PFSK-1 (cell line): ENCODE measurements around the gene ARID4B.

Experiments used
- FOXP2 ChIP-seq: optimal IDR thresholded peaks from 2 replicates; pipeline ENCODE3; 2011; ENCODE audit warnings: borderline replicate concordance, control low read depth, inconsistent platforms; ENCODE audit not compliant: insufficient read depth; ENCODE audit errors: extremely low read length, extremely low read depth
- POLR2AphosphoS5 ChIP-seq: IDR thresholded peaks from 2 replicates; pipeline ENCODE4 v1.6.1; 2012; ENCODE audit warnings: low read depth, mild to moderate bottlenecking, control low read depth, low read length, moderate library complexity
- SIN3A ChIP-seq: IDR thresholded peaks from 2 replicates; pipeline ENCODE4 v1.6.1; 2012; ENCODE audit warnings: mild to moderate bottlenecking, low read length, moderate library complexity, borderline replicate concordance; ENCODE audit not compliant: insufficient read depth
- TAF1 ChIP-seq: IDR thresholded peaks from 2 replicates; pipeline ENCODE4 v1.6.1; 2012; ENCODE audit warnings: low read length, control low read depth, borderline replicate concordance; ENCODE audit not compliant: insufficient read depth
- TF ChIP-seq, protein P1 (sequence below), 2 experiments: IDR thresholded peaks; 2 replicates each; pipeline versions ENCODE4 v1.6.1 to v1.8.0; 2011 to 2012; ENCODE audit warnings: low read depth in 2 of 2, low read length in 2 of 2, control low read depth in 1 of 2, inconsistent platforms in 1 of 2, mild to moderate bottlenecking in 1 of 2, moderate library complexity in 1 of 2; ENCODE audit not compliant: insufficient read depth in 1 of 2

The ARID4B gene

DNA sequence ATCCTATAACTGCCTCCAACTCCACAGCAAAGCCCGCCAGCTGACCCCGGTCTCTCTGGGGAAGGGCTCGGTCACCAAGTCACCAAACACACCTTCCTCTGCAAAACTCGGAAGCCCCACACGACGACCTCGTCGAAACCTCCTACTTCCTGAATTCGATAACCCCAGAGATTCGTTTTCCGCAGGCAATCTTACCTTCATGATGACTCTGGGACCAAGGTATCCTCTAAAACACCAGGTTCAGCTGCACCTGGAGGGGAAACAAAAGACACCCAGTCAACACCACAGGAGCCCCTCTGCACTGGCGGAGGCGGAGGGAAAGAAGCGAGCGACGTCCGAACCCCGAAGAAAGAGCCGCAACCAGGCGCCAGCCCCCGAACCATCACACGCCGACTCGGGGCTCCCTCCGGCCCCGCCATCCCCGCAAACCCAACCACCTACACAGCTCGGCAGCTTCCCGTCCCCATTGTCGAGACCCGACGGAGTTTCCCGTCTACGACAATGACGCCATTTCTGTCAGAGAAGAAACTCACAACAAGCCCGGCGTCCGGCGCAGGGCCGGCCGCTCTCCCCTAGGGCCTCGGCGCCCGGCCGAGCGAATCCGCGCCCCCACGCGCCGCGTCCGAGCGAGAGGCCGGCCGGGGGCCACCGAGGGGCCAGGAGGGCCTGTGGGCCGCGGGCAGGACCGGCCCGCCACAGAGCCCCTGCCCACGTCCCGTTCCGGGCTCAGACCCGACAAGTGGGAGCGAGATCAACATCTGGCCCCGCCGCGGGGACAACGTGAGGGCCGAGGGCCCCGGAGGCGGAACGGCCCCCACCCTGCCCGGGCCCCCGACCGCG is 1.0 kb downstream of the ARID4B start:
- no peak for TF ChIP-seq FOXP2
- no peak for TF ChIP-seq POLR2AphosphoS5
- no peak for TF ChIP-seq TAF1
- TF ChIP-seq SIN3A: peak; percentile 71; the same call in 1 of the 2 replicates
- TF ChIP-seq, protein P1, sequence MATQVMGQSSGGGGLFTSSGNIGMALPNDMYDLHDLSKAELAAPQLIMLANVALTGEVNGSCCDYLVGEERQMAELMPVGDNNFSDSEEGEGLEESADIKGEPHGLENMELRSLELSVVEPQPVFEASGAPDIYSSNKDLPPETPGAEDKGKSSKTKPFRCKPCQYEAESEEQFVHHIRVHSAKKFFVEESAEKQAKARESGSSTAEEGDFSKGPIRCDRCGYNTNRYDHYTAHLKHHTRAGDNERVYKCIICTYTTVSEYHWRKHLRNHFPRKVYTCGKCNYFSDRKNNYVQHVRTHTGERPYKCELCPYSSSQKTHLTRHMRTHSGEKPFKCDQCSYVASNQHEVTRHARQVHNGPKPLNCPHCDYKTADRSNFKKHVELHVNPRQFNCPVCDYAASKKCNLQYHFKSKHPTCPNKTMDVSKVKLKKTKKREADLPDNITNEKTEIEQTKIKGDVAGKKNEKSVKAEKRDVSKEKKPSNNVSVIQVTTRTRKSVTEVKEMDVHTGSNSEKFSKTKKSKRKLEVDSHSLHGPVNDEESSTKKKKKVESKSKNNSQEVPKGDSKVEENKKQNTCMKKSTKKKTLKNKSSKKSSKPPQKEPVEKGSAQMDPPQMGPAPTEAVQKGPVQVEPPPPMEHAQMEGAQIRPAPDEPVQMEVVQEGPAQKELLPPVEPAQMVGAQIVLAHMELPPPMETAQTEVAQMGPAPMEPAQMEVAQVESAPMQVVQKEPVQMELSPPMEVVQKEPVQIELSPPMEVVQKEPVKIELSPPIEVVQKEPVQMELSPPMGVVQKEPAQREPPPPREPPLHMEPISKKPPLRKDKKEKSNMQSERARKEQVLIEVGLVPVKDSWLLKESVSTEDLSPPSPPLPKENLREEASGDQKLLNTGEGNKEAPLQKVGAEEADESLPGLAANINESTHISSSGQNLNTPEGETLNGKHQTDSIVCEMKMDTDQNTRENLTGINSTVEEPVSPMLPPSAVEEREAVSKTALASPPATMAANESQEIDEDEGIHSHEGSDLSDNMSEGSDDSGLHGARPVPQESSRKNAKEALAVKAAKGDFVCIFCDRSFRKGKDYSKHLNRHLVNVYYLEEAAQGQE (IDR thresholded peaks at IDR 0.05; ENCODE audit: insufficient read depth in 1 of 2, low read depth in 2 of 2, low read length in 2 of 2): no peak

DNA sequence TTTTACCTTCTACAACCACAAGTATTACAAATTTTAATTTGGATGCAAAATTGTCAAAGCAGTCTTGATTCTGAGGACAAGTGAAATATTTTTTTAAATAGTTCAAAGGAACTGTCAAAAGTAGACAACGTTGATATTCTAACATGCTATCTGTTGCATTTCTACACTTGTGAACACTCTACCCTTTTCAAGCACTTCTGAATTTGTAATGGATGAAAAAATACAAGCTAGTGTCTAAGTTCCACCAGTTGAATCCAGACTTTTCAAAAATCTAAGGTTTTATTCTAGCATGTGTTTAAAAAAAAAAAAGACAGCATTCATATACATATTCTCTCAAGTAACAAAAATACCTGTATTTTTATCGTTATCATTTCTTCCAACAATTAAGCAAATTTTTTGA is 2.1 kb downstream of the ARID4B start:
- no peak for TF ChIP-seq TAF1

DNA sequence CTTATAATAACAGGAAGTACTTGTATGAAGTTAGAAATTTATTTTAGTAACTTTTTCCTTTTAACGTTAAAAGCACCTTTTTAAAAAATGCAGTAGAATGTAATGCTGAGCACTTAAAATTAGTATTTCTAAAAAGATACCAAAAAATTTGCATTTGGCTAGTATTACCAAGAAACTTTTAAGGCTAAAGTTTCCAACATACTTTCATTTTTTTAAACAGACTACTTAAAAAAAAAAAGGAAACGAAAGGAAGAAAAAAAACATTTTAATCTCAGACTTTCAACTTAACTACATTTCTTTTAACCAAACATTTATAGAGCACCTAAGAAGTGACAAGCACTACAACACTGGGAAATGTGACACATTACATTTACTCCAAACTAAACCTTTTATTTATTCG is 2.8 kb downstream of the ARID4B start:
- TF ChIP-seq TAF1 (no peak), SIN3A (no peak), POLR2AphosphoS5 (no peak), FOXP2 (no peak)
- TF ChIP-seq, protein P1 (IDR thresholded peaks at IDR 0.05; ENCODE audit: insufficient read depth in 1 of 2, low read depth in 2 of 2, low read length in 2 of 2): no peak

DNA sequence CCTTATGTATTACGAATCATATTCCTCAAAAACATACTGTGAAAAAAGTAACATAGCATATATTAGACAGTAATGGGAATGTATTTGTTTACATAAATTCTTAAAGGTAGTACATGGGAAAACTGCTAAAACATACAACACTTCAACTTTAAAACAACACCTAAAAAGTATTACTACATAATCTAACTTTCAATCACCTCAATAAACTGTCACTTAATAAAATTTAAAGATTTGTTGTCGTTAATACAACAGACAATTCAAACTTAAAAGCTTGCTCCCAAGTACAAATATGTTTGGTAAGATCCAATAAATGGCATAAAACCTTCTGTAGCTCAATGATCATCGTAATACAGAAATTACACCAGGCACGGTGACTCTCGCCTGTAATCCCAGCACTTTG is 3.7 kb downstream of the ARID4B start:
- TF ChIP-seq SIN3A (no peak), POLR2AphosphoS5 (no peak), TAF1 (no peak)
- TF ChIP-seq, protein P1 (IDR thresholded peaks at IDR 0.05; ENCODE audit: insufficient read depth in 1 of 2, low read depth in 2 of 2, low read length in 2 of 2): no peak

GRCh38 chr1:235320521-235321179 is 7.3 kb downstream of the ARID4B start:
- TF ChIP-seq TAF1 (no peak), FOXP2 (no peak), POLR2AphosphoS5 (no peak), SIN3A (no peak)
- TF ChIP-seq, protein P1 (IDR thresholded peaks at IDR 0.05; ENCODE audit: insufficient read depth in 1 of 2, low read depth in 2 of 2, low read length in 2 of 2): no peak
